GM23338 (cell line): ENCODE data around the gene KIF6. TPM values are rescaled to one million over a fixed set of nuclear protein-coding genes. Genes with fewer than 3 reads are reported as not detected.

Experiments
- ATAC-seq: fragments of 200-7000 bp; cut with Tn5 transposase; 3 replicates; pipeline ENCODE4 v1.9.1; 2020
- DNase-seq: peaks from one replicate; pipeline ENCODE4 v3.0.0-alpha.2; 2015; ENCODE audit warnings: low spot score
- H2AFZ ChIP-seq: fragments of 200-600 bp; sonication (generic); 2 replicates; pipeline ENCODE4 v1.8.0; 2016; ENCODE audit warnings: antibody characterized with exemption, mild to moderate bottlenecking, moderate library complexity
- H3F3A ChIP-seq: fragments of 200-600 bp; sonication (generic); replicated peaks from 2 replicates; pipeline ENCODE4 v1.8.0; 2017; ENCODE audit warnings: antibody characterized with exemption, mixed run types, low read depth
- H3K27ac ChIP-seq: fragments of 200-600 bp; sonication (generic); 2 replicates; pipeline ENCODE4 v1.6.1; 2016; ENCODE audit warnings: low read depth
- H3K27me3 ChIP-seq: fragments of 200-600 bp; sonication (generic); 2 replicates; pipeline ENCODE4 v1.8.0; 2016; ENCODE audit warnings: mild to moderate bottlenecking, mixed run types, moderate library complexity; ENCODE audit not compliant: insufficient read depth
- H3K36me3 ChIP-seq: fragments of 200-600 bp; sonication (generic); 2 replicates; pipeline ENCODE4 v1.8.0; 2016; ENCODE audit warnings: mild to moderate bottlenecking; ENCODE audit not compliant: insufficient read depth
- H3K4me1 ChIP-seq: fragments of 200-600 bp; sonication (generic); 2 replicates; pipeline ENCODE4 v1.8.0; 2016; ENCODE audit warnings: mild to moderate bottlenecking, moderate library complexity; ENCODE audit not compliant: insufficient read depth
- H3K4me2 ChIP-seq: fragments of 200-600 bp; sonication (generic); 2 replicates; pipeline ENCODE4 v1.7.1; 2017; ENCODE audit warnings: mixed run types
- H3K4me3 ChIP-seq: fragments of 200-600 bp; sonication (generic); 2 replicates; pipeline ENCODE4 v1.6.1; 2016; ENCODE audit warnings: mixed run types
- H3K79me2 ChIP-seq: fragments of 200-600 bp; sonication (generic); replicated peaks from 2 replicates; pipeline ENCODE4 v1.8.0; 2017; ENCODE audit warnings: mild to moderate bottlenecking; ENCODE audit not compliant: insufficient read depth
- H3K9me2 ChIP-seq: fragments of 200-600 bp; sonication (generic); 2 replicates; pipeline ENCODE4 v1.8.0; 2017; ENCODE audit not compliant: insufficient read depth
- H4K20me1 ChIP-seq: fragments of 200-600 bp; sonication (generic); replicated peaks from 2 replicates; pipeline ENCODE4 v1.8.0; 2017; ENCODE audit warnings: mild to moderate bottlenecking; ENCODE audit not compliant: insufficient read depth
- H3K27ac Mint-ChIP-seq: 2 replicates; pipeline ENCODE4 v1.8.0; 2020; ENCODE audit warnings: inconsistent platforms, mild to moderate bottlenecking, moderate library complexity, mixed read lengths
- H3K27me3 Mint-ChIP-seq: 3 replicates; pipeline ENCODE4 v1.8.0; 2022; ENCODE audit warnings: low read depth, mild to moderate bottlenecking, moderate library complexity, mixed read lengths, inconsistent platforms; ENCODE audit not compliant: insufficient read depth, poor library complexity
- H3K36me3 Mint-ChIP-seq: 3 replicates; pipeline ENCODE4 v1.8.0; 2021; ENCODE audit warnings: low read depth, mild to moderate bottlenecking, inconsistent platforms, moderate library complexity, mixed read lengths
- H3K4me1 Mint-ChIP-seq: 3 replicates; pipeline ENCODE4 v1.8.0; 2020; ENCODE audit warnings: mild to moderate bottlenecking, inconsistent platforms, mixed read lengths
- H3K4me3 Mint-ChIP-seq: 3 replicates; pipeline ENCODE4 v1.8.0; 2021; ENCODE audit warnings: moderate library complexity, mild to moderate bottlenecking, inconsistent platforms, mixed read lengths
- H3K9me3 Mint-ChIP-seq: 3 replicates; pipeline ENCODE4 v1.8.0; 2020; ENCODE audit warnings: moderate library complexity, mild to moderate bottlenecking, inconsistent platforms, mixed read lengths
- CREB1 ChIP-seq: fragments of 250-450 bp; sonication (Bioruptor Pico); IDR thresholded peaks from 2 replicates; pipeline ENCODE4 v1.5.0; 2020; ENCODE audit warnings: low read depth, mild to moderate bottlenecking, moderate library complexity
- CTCF ChIP-seq, 2 experiments: fragments of 200-600 bp in 1 of 2; sonication (generic) in 1 of 2; conservative IDR thresholded peaks; 2 replicates each; pipeline versions ENCODE4 v1.5.1 to v1.6.1; 2016 to 2017; ENCODE audit warnings: antibody characterized with exemption in 2 of 2, low read depth in 2 of 2, mild to moderate bottlenecking in 2 of 2, moderate library complexity in 1 of 2
- ETS1 ChIP-seq: IDR thresholded peaks from 2 replicates; pipeline ENCODE4 v1.6.1; 2016; ENCODE audit warnings: antibody characterized with exemption
- EZH2 ChIP-seq: fragments of 200-600 bp; sonication (generic); IDR thresholded peaks from one replicate; pipeline ENCODE4 v1.8.0; 2017; ENCODE audit warnings: antibody characterized with exemption, mild to moderate bottlenecking, low read depth; ENCODE audit not compliant: unreplicated experiment
- EZH2phosphoT487 ChIP-seq: fragments of 200-600 bp; sonication (generic); IDR thresholded peaks from one replicate; pipeline ENCODE4 v1.8.1; 2018; ENCODE audit warnings: antibody characterized with exemption; ENCODE audit not compliant: unreplicated experiment
- JUNB ChIP-seq: IDR thresholded peaks from one replicate; pipeline ENCODE4 v1.6.1; 2016; ENCODE audit warnings: antibody characterized with exemption; ENCODE audit not compliant: unreplicated experiment
- NANOG ChIP-seq: IDR thresholded peaks from 2 replicates; pipeline ENCODE4 v1.6.1; 2016; ENCODE audit warnings: antibody characterized with exemption, borderline replicate concordance
- POLR2AphosphoS5 ChIP-seq: IDR thresholded peaks from 2 replicates; pipeline ENCODE4 v1.6.1; 2016; ENCODE audit warnings: antibody characterized with exemption, low read depth
- REST ChIP-seq: IDR thresholded peaks from one replicate; pipeline ENCODE4 v1.6.1; 2018; ENCODE audit warnings: antibody characterized with exemption; ENCODE audit not compliant: unreplicated experiment
- STAT1 ChIP-seq: IDR thresholded peaks from one replicate; pipeline ENCODE4 v1.6.1; 2016; ENCODE audit warnings: antibody characterized with exemption; ENCODE audit not compliant: unreplicated experiment
- ZNF114 ChIP-seq: fragments of 250-450 bp; sonication (Bioruptor Pico); IDR thresholded peaks from 2 replicates; pipeline ENCODE4 v1.5.0; 2020; ENCODE audit warnings: mild to moderate bottlenecking, moderate library complexity
- ZNF331 ChIP-seq: fragments of 250-450 bp; sonication (Bioruptor Pico); IDR thresholded peaks from 2 replicates; pipeline ENCODE4 v1.5.0; 2020; ENCODE audit warnings: low read depth, mild to moderate bottlenecking, moderate library complexity
- ZNF462 ChIP-seq: fragments of 250-450 bp; sonication (Bioruptor Pico); IDR thresholded peaks from 2 replicates; pipeline ENCODE4 v1.5.0; 2020; ENCODE audit warnings: mild to moderate bottlenecking, moderate library complexity
- polyA plus RNA-seq: library from polyadenylated mRNA; unstranded; fragments of >200 nt; fragmentation: Nextera tagmentation; extraction: Ambion mirVana; gene quantifications from 2 replicates; pipeline ENCODE4 v1.2.1, GENCODE V29; 2016
- total RNA-seq: library from RNA; depleted of rRNA; stranded (reverse); fragments of >200 nt; shearing (Covaris generic); gene quantifications from 2 replicates; pipeline ENCODE4 v1.2.3, GENCODE V29; 2014

The KIF6 gene
- total and polyA plus RNA-seq, 2 experiments from 2014 or later: 0.87 to 1.7 TPM

GRCh38 chr6:39420300-39421265 is 304.6 kb downstream of the KIF6 start:
- Mint-ChIP-seq H3K4me3 (no peak overlapping the region), H3K9me3 (no peaks in the 10 kb centered on the region), H3K27ac (no peak overlapping the region), H3K4me1 (no peaks in the 10 kb centered on the region; the same call in 1 of the 3 replicates), H3K27me3 (peaks cover 1% of the 10 kb centered on the region), H3K36me3 (no peaks in the 10 kb centered on the region)
- no peak overlapping the region for H3K27ac ChIP-seq
- ATAC-seq (no peak), DNase-seq (no peak)
- no peaks in the 10 kb centered on the region for H3K4me1 ChIP-seq
- H3K4me2 ChIP-seq: no peak overlapping the region
- no peaks in the 10 kb centered on the region for H3K36me3 ChIP-seq
- no peak for TF ChIP-seq ZNF462 (CRISPR knock-in tag)
- no peak for TF ChIP-seq EZH2
- no peak for TF ChIP-seq CTCF (conservative IDR thresholded peaks at IDR 0.05; ENCODE audit: low read depth in 2 of 2)
- TF ChIP-seq STAT1: no peak
- no peak for TF ChIP-seq ETS1
- TF ChIP-seq JUNB: no peak
- TF ChIP-seq EZH2phosphoT487: no peak
- no peak for TF ChIP-seq ZNF114 (CRISPR knock-in tag)
- TF ChIP-seq NANOG: no peak
- TF ChIP-seq POLR2AphosphoS5: no peak
- no peak for TF ChIP-seq REST
- no peak for TF ChIP-seq ZNF331 (CRISPR knock-in tag)
- no peak for TF ChIP-seq CREB1
- H3K27me3 ChIP-seq: no peaks in the 10 kb centered on the region
- H3K9me2 ChIP-seq: peaks cover 7% of the 10 kb centered on the region; the same call in 1 of the 2 replicates
- no peaks in the 10 kb centered on the region for H3F3A ChIP-seq
- H3K4me3 ChIP-seq: no peak overlapping the region
- H3K79me2 ChIP-seq: no peaks in the 10 kb centered on the region
- H4K20me1 ChIP-seq: no peaks in the 10 kb centered on the region
- H2AFZ ChIP-seq: no peak overlapping the region
